ENCODE data around the gene PRKAA2.

The PRKAA2 gene

DNA sequence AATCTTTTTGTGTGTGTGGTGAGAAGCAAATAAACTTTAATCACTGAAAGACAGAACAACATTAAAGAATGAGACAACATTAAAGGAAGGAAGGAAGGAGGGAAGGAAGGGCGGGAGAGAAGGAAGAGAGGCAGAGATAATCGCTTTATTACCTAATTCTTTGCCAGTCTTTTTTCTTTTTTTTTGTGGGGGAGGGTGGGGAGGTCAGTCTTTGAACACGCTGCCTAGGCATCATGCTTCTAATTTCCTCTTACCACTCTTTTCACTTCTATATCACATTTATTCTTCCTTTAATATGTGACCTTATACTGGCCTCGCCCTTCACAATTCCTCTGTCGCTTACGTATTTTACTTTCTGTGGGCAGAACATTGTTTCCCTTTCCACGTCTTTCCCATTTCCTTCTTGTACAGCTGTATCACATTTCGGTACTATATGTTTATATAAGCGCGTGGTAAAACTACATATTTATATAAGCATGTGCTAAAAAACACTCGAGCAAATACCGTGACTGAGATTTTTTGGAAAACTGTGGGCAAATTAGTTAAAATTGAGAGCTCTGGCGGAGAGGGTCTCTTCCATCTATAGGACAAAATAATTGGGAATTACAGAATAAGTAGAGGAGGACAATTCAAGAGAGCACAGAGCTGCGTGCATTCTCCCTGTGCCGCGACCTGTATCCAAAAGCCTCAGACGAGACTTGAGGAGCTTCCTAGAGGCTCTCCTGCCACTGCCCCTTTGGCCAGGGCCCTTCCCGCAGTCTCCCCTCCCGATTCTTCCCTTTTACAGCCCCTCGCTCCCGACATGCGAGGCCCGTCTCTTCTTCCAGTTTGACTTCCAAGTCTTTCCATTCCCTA is 823 bp upstream of the PRKAA2 start:
- H3K27me3 ChIP-seq (ENCODE audit: control insufficient read depth, low read length), result no peaks in the 10 kb centered on the region
- H3K27ac ChIP-seq (ENCODE audit: low read depth, low read length), result no peak overlapping the region
- no peaks in the 10 kb centered on the region for H3F3A ChIP-seq (ENCODE audit: control insufficient read depth, insufficient read depth)
- H3K36me3 ChIP-seq (ENCODE audit: control insufficient read depth, low read length), result no peaks in the 10 kb centered on the region
- H3K4me1 ChIP-seq (ENCODE audit: control insufficient read depth, low read length), result no peaks in the 10 kb centered on the region
- H4K20me1 ChIP-seq (ENCODE audit: control insufficient read depth, insufficient read depth, low read depth, low read length), result no peaks in the 10 kb centered on the region
- no peaks in the 10 kb centered on the region for H3K79me2 ChIP-seq (ENCODE audit: control insufficient read depth, low read length)
- H3K9me2 ChIP-seq (replicated peaks; ENCODE audit: control insufficient read depth, low read length), result no peaks in the 10 kb centered on the region
- TF ChIP-seq, protein P1, sequence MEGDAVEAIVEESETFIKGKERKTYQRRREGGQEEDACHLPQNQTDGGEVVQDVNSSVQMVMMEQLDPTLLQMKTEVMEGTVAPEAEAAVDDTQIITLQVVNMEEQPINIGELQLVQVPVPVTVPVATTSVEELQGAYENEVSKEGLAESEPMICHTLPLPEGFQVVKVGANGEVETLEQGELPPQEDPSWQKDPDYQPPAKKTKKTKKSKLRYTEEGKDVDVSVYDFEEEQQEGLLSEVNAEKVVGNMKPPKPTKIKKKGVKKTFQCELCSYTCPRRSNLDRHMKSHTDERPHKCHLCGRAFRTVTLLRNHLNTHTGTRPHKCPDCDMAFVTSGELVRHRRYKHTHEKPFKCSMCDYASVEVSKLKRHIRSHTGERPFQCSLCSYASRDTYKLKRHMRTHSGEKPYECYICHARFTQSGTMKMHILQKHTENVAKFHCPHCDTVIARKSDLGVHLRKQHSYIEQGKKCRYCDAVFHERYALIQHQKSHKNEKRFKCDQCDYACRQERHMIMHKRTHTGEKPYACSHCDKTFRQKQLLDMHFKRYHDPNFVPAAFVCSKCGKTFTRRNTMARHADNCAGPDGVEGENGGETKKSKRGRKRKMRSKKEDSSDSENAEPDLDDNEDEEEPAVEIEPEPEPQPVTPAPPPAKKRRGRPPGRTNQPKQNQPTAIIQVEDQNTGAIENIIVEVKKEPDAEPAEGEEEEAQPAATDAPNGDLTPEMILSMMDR (IDR thresholded peaks at IDR 0.05; ENCODE audit: low read depth, low read length, poor library complexity, severe bottlenecking), result no peak
- no peak for TF ChIP-seq EZH2phosphoT487 (IDR thresholded peaks at IDR 0.05; ENCODE audit: borderline replicate concordance, low read length)
- no peak overlapping the region for H3K4me3 ChIP-seq (ENCODE audit: low read length)
- no peaks in the 10 kb centered on the region for H3K9me3 ChIP-seq (ENCODE audit: control insufficient read depth, insufficient read depth, low read length)
- H3K4me2 ChIP-seq (ENCODE audit: low read length), result no peak overlapping the region

DNA sequence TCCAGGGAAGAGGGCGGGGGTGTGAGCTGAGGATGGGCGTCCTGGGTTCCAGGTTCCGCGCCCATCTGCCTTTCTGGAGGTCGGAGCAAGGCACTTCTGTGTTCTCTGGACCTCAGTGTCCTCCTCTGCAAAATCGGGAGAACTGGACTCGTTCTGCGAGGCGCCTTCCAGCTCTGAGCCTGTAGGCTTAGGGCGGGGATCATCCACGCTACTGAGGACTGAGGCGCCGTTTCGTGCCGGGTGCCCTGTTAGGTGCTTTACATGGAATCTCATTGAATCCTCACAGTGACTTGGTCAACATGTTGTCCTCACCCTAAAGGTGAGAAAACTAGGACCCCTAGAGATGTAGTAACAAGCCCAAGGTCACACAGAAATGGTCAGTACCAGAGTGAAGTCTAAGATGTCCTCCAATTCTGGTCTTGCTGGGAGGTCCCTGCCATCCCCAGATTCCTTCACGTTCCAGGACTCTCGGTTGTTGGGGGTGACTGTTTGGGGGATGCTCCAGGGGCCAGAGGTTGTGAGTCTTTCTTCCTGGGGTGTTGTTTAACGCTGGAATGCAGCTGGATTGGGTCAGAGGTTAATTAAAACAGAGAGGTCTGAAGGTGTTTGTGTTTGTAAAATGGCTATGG is 677 bp downstream of the PRKAA2 start:
- Histone ChIP-seq H3K27ac (ENCODE audit: low read depth, low read length) (no peak overlapping the region), H3F3A (ENCODE audit: control insufficient read depth, insufficient read depth) (no peaks in the 10 kb centered on the region), H3K9me2 (replicated peaks; ENCODE audit: control insufficient read depth, low read length) (no peaks in the 10 kb centered on the region), H3K4me3 (ENCODE audit: low read length) (no peak overlapping the region), H3K4me2 (ENCODE audit: low read length) (no peak overlapping the region), H3K79me2 (ENCODE audit: control insufficient read depth, low read length) (no peaks in the 10 kb centered on the region), H3K4me1 (ENCODE audit: control insufficient read depth, low read length) (no peaks in the 10 kb centered on the region), H3K36me3 (ENCODE audit: control insufficient read depth, low read length) (no peaks in the 10 kb centered on the region), H3K9me3 (ENCODE audit: control insufficient read depth, insufficient read depth, low read length) (no peaks in the 10 kb centered on the region), H3K27me3 (ENCODE audit: control insufficient read depth, low read length) (no peaks in the 10 kb centered on the region), H4K20me1 (ENCODE audit: control insufficient read depth, insufficient read depth, low read depth, low read length) (no peaks in the 10 kb centered on the region)
- TF ChIP-seq EZH2phosphoT487 (IDR thresholded peaks at IDR 0.05; ENCODE audit: borderline replicate concordance, low read length), result no peak
- TF ChIP-seq, protein P1 (IDR thresholded peaks at IDR 0.05; ENCODE audit: low read depth, low read length, poor library complexity, severe bottlenecking), result no peak

DNA sequence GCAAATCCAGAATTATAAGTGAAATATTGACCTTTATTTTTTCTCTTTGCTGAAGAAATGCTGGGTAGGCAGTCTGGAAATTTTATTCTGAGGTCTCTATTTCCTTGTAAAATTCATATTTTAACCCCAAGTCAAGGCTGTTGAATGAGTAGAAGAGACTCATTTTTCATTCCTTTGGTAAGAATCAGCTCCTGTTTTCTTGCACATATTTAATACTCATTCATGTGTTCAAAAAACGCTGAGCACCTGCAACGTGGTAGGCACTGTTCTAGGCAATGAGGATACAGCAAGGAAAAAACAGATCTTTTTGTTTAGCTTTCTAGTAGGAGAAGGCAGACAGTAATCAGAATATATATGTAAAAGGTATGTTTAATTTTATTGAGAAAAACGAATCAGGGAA is 1.5 kb downstream of the PRKAA2 start:
- H3K36me3 ChIP-seq (ENCODE audit: control insufficient read depth, low read length), result no peaks in the 10 kb centered on the region
- H3K4me3 ChIP-seq (ENCODE audit: low read length), result no peak overlapping the region
- no peaks in the 10 kb centered on the region for H3K9me3 ChIP-seq (ENCODE audit: control insufficient read depth, insufficient read depth, low read length)
- H3K4me2 ChIP-seq (ENCODE audit: low read length), result no peak overlapping the region
- no peaks in the 10 kb centered on the region for H3F3A ChIP-seq (ENCODE audit: control insufficient read depth, insufficient read depth)
- no peaks in the 10 kb centered on the region for H3K9me2 ChIP-seq (replicated peaks; ENCODE audit: control insufficient read depth, low read length)
- TF ChIP-seq EZH2phosphoT487 (IDR thresholded peaks at IDR 0.05; ENCODE audit: borderline replicate concordance, low read length), result no peak
- TF ChIP-seq, protein P1 (IDR thresholded peaks at IDR 0.05; ENCODE audit: low read depth, low read length, poor library complexity, severe bottlenecking), result no peak
- no peaks in the 10 kb centered on the region for H3K4me1 ChIP-seq (ENCODE audit: control insufficient read depth, low read length)
- no peak overlapping the region for H3K27ac ChIP-seq (ENCODE audit: low read depth, low read length)
- H3K79me2 ChIP-seq (ENCODE audit: control insufficient read depth, low read length), result no peaks in the 10 kb centered on the region
- H4K20me1 ChIP-seq (ENCODE audit: control insufficient read depth, insufficient read depth, low read depth, low read length), result no peaks in the 10 kb centered on the region
- H3K27me3 ChIP-seq (ENCODE audit: control insufficient read depth, low read length), result no peaks in the 10 kb centered on the region
